ENCODE measurements around the gene HDC. TPM values are rescaled to one million over a fixed set of nuclear protein-coding genes. Genes with fewer than 3 reads are reported as not detected.

HDC gene
- total RNA-seq, 1 experiment from 2014 or later: not detected

DNA sequence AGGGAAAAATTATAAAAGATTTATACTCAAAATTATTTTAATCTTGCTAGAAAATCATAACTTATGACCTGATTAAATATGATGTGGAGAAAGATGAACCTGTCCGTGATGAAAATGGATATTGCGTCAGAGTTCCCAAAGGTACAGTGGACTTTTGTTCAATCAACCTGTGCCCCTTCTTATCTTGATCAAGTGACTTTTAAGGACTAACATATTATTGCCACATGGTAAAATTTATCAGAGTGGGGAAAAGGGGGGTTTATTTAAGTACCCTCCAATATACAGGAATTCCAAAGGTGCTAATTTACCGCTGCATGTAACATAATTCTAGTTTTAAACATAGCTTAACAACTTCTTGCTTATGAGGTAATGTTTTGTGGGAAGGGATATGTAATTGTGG lies 39.6 kb downstream of the HDC start:
- no TSS peak for BruUV-seq (replicated peaks)
- ATAC-seq: no peak
- intact Hi-C loops (cut with micrococcal nuclease): no loop called here

DNA sequence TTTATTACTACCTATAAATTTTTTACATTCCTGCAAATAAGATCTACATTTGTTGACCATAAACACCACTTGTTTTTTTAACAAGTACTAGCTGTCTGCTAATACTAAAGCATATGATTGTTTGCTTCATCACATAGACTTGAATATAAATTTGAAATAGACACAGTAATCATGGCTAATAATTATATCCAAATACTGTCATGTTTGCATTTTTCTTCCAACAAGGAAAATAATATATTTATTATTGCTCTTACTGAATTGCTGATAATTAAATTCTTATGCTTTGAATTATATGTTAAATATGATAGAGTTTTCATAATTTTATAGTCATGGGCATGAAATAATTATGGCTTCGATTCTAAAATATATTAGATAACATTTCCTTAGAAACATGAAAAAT lies 40.5 kb downstream of the HDC start:
- Histone ChIP-seq H3K9me2 (ENCODE audit: insufficient read depth) (no peaks in the 10 kb centered on the region), H3K27me3 (ENCODE audit: insufficient read depth, low read length) (no peaks in the 10 kb centered on the region), H3K79me2 (ENCODE audit: insufficient read depth, low read length) (no peaks in the 10 kb centered on the region), H3K4me3 (replicated peaks in 1 of 2; ENCODE audit: low read depth in 1 of 2, low read length in 2 of 2) (no peak overlapping the region), H3K9ac (ENCODE audit: low read length) (no peak overlapping the region), H2AFZ (ENCODE audit: low read depth, low read length, poor library complexity, severe bottlenecking) (no peak overlapping the region), H3K9me3 (ENCODE audit: control insufficient read depth in 1 of 2, insufficient read depth in 1 of 2, low read depth in 1 of 2, low read length in 2 of 2) (no peaks in the 10 kb centered on the region), H4K20me1 (ENCODE audit: insufficient read depth) (no peaks in the 10 kb centered on the region), H3K36me3 (ENCODE audit: control insufficient read depth in 1 of 2, insufficient read depth in 2 of 2, low read length in 2 of 2) (no peaks in the 10 kb centered on the region; a peak in 1 of 4 replicates), H3K4me2 (ENCODE audit: low read length) (no peak overlapping the region), H3K27ac (ENCODE audit: low read depth, low read length) (no peak overlapping the region), H3K4me1 (ENCODE audit: control insufficient read depth in 1 of 2, insufficient read depth in 2 of 2, low read length in 2 of 2) (no peaks in the 10 kb centered on the region)
- ChIA-PET RAD21 (ENCODE audit: low non-redundant PET in 1 of 2, low total read pairs in 2 of 2, uncharacterized antibody in 2 of 2, unreplicated experiment in 2 of 2) (no interaction called here), CTCF (no interaction called here), POLR2A (no interaction called here)
- ATAC-seq: no peak
- DNase-seq (ENCODE audit: low read depth, low spot score): no peak
- BruUV-seq (replicated peaks): no TSS peak
- TF ChIP-seq CEBPB (IDR thresholded peaks at IDR 0.05; ENCODE audit: low read depth) (no peak), POLR2AphosphoS5 (IDR thresholded peaks at IDR 0.05; ENCODE audit: low read depth, low read length) (no peak), JUND (IDR thresholded peaks at IDR 0.05) (no peak), CBX3 (IDR thresholded peaks at IDR 0.05; ENCODE audit: low read depth) (no peak), REST (IDR thresholded peaks at IDR 0.05; ENCODE audit: low read depth) (no peak), ATF3 (IDR thresholded peaks at IDR 0.05) (no peak), ELF1 (IDR thresholded peaks at IDR 0.05; ENCODE audit: borderline replicate concordance, low read depth) (no peak), ZNF274 (IDR thresholded peaks at IDR 0.05; ENCODE audit: low read depth, low read length) (no peak), SRF (IDR thresholded peaks at IDR 0.05; ENCODE audit: low read depth) (no peak), TCF7L2 (IDR thresholded peaks at IDR 0.05; ENCODE audit: borderline replicate concordance, extremely low read depth, insufficient read depth, insufficient read length) (no peak), RAD21 (IDR thresholded peaks at IDR 0.05; ENCODE audit: low read depth) (no peak), ZFX (IDR thresholded peaks at IDR 0.05) (no peak), SP1 (IDR thresholded peaks at IDR 0.05; ENCODE audit: low read depth) (no peak)
- TF ChIP-seq, protein P1, sequence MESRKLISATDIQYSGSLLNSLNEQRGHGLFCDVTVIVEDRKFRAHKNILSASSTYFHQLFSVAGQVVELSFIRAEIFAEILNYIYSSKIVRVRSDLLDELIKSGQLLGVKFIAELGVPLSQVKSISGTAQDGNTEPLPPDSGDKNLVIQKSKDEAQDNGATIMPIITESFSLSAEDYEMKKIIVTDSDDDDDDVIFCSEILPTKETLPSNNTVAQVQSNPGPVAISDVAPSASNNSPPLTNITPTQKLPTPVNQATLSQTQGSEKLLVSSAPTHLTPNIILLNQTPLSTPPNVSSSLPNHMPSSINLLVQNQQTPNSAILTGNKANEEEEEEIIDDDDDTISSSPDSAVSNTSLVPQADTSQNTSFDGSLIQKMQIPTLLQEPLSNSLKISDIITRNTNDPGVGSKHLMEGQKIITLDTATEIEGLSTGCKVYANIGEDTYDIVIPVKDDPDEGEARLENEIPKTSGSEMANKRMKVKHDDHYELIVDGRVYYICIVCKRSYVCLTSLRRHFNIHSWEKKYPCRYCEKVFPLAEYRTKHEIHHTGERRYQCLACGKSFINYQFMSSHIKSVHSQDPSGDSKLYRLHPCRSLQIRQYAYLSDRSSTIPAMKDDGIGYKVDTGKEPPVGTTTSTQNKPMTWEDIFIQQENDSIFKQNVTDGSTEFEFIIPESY (IDR thresholded peaks at IDR 0.05; ENCODE audit: extremely low read depth, insufficient replicate concordance, low read length): no peak
- TF ChIP-seq, protein P2, sequence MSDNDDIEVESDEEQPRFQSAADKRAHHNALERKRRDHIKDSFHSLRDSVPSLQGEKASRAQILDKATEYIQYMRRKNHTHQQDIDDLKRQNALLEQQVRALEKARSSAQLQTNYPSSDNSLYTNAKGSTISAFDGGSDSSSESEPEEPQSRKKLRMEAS (IDR thresholded peaks at IDR 0.05): no peak
- intact Hi-C loops (cut with micrococcal nuclease): no loop called here

More for the DNA sequence above, 39.6 kb downstream of the HDC start:
- Histone ChIP-seq H3K9ac (ENCODE audit: low read length) (no peak overlapping the region), H3K9me2 (ENCODE audit: insufficient read depth) (no peaks in the 10 kb centered on the region), H2AFZ (ENCODE audit: low read depth, low read length, poor library complexity, severe bottlenecking) (no peak overlapping the region), H3K79me2 (ENCODE audit: insufficient read depth, low read length) (no peaks in the 10 kb centered on the region), H3K4me2 (ENCODE audit: low read length) (no peak overlapping the region), H3K27ac (ENCODE audit: low read depth, low read length) (no peak overlapping the region), H3K4me3 (replicated peaks in 1 of 2; ENCODE audit: low read depth in 1 of 2, low read length in 2 of 2) (no peak overlapping the region), H3K36me3 (ENCODE audit: control insufficient read depth in 1 of 2, insufficient read depth in 2 of 2, low read length in 2 of 2) (no peaks in the 10 kb centered on the region; a peak in 1 of 4 replicates), H4K20me1 (ENCODE audit: insufficient read depth) (no peaks in the 10 kb centered on the region), H3K27me3 (ENCODE audit: insufficient read depth, low read length) (no peaks in the 10 kb centered on the region), H3K9me3 (ENCODE audit: control insufficient read depth in 1 of 2, insufficient read depth in 1 of 2, low read depth in 1 of 2, low read length in 2 of 2) (no peaks in the 10 kb centered on the region), H3K4me1 (ENCODE audit: control insufficient read depth in 1 of 2, insufficient read depth in 2 of 2, low read length in 2 of 2) (no peaks in the 10 kb centered on the region)
- ChIA-PET CTCF (no interaction called here), RAD21 (ENCODE audit: low non-redundant PET in 1 of 2, low total read pairs in 2 of 2, uncharacterized antibody in 2 of 2, unreplicated experiment in 2 of 2) (no interaction called here), POLR2A (no interaction called here)
- no peak for TF ChIP-seq JUND (IDR thresholded peaks at IDR 0.05)
- no peak for TF ChIP-seq TCF7L2 (IDR thresholded peaks at IDR 0.05; ENCODE audit: borderline replicate concordance, extremely low read depth, insufficient read depth, insufficient read length)
- no peak for TF ChIP-seq YY1 (IDR thresholded peaks at IDR 0.05; ENCODE audit: extremely low read depth, insufficient replicate concordance, low read depth, low read length)
- no peak for TF ChIP-seq POLR2A (IDR thresholded peaks at IDR 0.05; ENCODE audit: borderline replicate concordance, extremely low read depth, insufficient read depth, insufficient read length)
- no peak for DNase-seq (ENCODE audit: low read depth, low spot score)
